Astrocyte (in vitro differentiated cells and primary cell): ENCODE measurements around the gene THADA. TPM values are rescaled to one million over a fixed set of nuclear protein-coding genes. Genes with fewer than 3 reads are reported as not detected.

Source experiments
- DNase-seq: peaks from one replicate; pipeline ENCODE4 v3.0.0-alpha.2; 2010; ENCODE audit warnings: low read depth
- FAIRE-seq: peaks from 2 replicates; lab custom pipeline; 2011; peaks lifted over from hg19 to GRCh38; lab: Jason Lieb, UNC
- H2AFZ ChIP-seq: 2 replicates; pipeline ENCODE4 v1.6.0; 2012; ENCODE audit warnings: low read depth, low read length, inconsistent platforms
- H3K27ac ChIP-seq: 2 replicates; pipeline ENCODE4 v1.5.1; 2011; ENCODE audit warnings: low read depth, low read length, inconsistent platforms
- H3K27me3 ChIP-seq: 2 replicates; pipeline ENCODE4 v1.6.0; 2011; ENCODE audit warnings: low read length, inconsistent platforms; ENCODE audit not compliant: insufficient read depth
- H3K36me3 ChIP-seq: 2 replicates; pipeline ENCODE4 v1.5.1; 2011; ENCODE audit warnings: low read length, inconsistent platforms; ENCODE audit not compliant: insufficient read depth
- H3K4me1 ChIP-seq: 2 replicates; pipeline ENCODE4 v1.5.1; 2011; ENCODE audit warnings: low read length, inconsistent platforms; ENCODE audit not compliant: insufficient read depth
- H3K4me2 ChIP-seq: 2 replicates; pipeline ENCODE4 v1.6.0; 2012; ENCODE audit warnings: low read length, inconsistent platforms
- H3K4me3 ChIP-seq: 2 replicates; pipeline ENCODE4 v1.5.1; 2011; ENCODE audit warnings: low read depth, mild to moderate bottlenecking, low read length, inconsistent platforms; ENCODE audit not compliant: insufficient read depth
- H3K79me2 ChIP-seq: 2 replicates; pipeline ENCODE4 v1.6.0; 2012; ENCODE audit warnings: mild to moderate bottlenecking, low read length, inconsistent platforms; ENCODE audit not compliant: insufficient read depth
- H3K9ac ChIP-seq: 2 replicates; pipeline ENCODE4 v1.6.0; 2012; ENCODE audit warnings: mild to moderate bottlenecking, low read length, inconsistent platforms
- H3K9me3 ChIP-seq: 2 replicates; pipeline ENCODE4 v1.5.1; 2012; ENCODE audit warnings: low read depth, mild to moderate bottlenecking, low read length, inconsistent platforms; ENCODE audit not compliant: insufficient read depth
- H4K20me1 ChIP-seq: 2 replicates; pipeline ENCODE4 v1.6.0; 2012; ENCODE audit warnings: low read length, inconsistent platforms; ENCODE audit not compliant: insufficient read depth
- H3K27ac Mint-ChIP-seq: one replicate; pipeline ENCODE4 v1.8.0; 2021; ENCODE audit warnings: mild to moderate bottlenecking, mixed read lengths; ENCODE audit not compliant: unreplicated experiment
- H3K27me3 Mint-ChIP-seq: one replicate; pipeline ENCODE4 v1.8.0; 2021; ENCODE audit warnings: low read depth, mixed read lengths; ENCODE audit not compliant: unreplicated experiment
- H3K36me3 Mint-ChIP-seq: one replicate; pipeline ENCODE4 v1.8.0; 2021; ENCODE audit warnings: low read depth, mixed read lengths; ENCODE audit not compliant: unreplicated experiment
- H3K4me1 Mint-ChIP-seq: one replicate; pipeline ENCODE4 v1.8.0; 2021; ENCODE audit warnings: low read depth, mixed read lengths; ENCODE audit not compliant: unreplicated experiment
- H3K4me3 Mint-ChIP-seq: one replicate; pipeline ENCODE4 v1.8.0; 2021; ENCODE audit warnings: mild to moderate bottlenecking, moderate library complexity, mixed read lengths; ENCODE audit not compliant: unreplicated experiment
- H3K9me3 Mint-ChIP-seq: one replicate; pipeline ENCODE4 v1.8.0; 2021; ENCODE audit warnings: mild to moderate bottlenecking, mixed read lengths; ENCODE audit not compliant: unreplicated experiment
- CTCF ChIP-seq: IDR thresholded peaks from 2 replicates; pipeline ENCODE4 v1.5.1; 2011; ENCODE audit warnings: low read depth, mild to moderate bottlenecking, inconsistent platforms, low read length, moderate library complexity; ENCODE audit not compliant: insufficient read depth
- EZH2 ChIP-seq: IDR thresholded peaks from 2 replicates; pipeline ENCODE4 v1.6.1; 2012; ENCODE audit warnings: mild to moderate bottlenecking, low read length, inconsistent platforms; ENCODE audit not compliant: insufficient read depth
- total RNA-seq: library from RNA; stranded (reverse); gene quantifications from 2 replicates; pipeline ENCODE4 v1.2.1, GENCODE V29; 2021

The THADA gene
- total RNA-seq, 1 donor from 2014 or later, result 16.2 TPM

DNA sequence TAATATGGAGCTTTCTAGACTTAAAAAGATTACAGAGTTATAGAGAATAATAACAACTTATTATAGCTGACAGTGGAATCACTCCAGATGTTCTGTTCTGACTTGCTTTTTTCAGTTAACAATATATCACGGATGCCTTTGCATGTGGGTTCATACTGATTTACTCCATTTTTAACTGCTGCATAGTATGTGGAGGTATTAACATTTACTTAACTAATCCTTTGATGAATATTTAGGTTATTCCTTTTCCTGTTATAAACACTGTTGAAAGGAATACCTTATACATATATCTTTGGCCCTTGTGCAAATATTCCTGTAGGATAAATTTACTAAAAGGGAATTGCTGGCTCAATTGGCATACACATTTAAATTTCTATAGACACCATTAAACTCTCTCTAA lies 336.3 kb downstream of the THADA start:
- no peak overlapping the region for H3K4me3 Mint-ChIP-seq
- no peak overlapping the region for H3K9ac ChIP-seq
- H3K9me3 ChIP-seq, result no peaks in the 10 kb centered on the region
- H3K36me3 Mint-ChIP-seq, result peaks cover 6% of the 10 kb centered on the region
- no peaks in the 10 kb centered on the region for H3K9me3 Mint-ChIP-seq
- peaks cover 25% of the 10 kb centered on the region for H3K4me1 Mint-ChIP-seq
- TF ChIP-seq EZH2, result no peak
- TF ChIP-seq CTCF, result no peak
- no peak overlapping the region for H3K4me3 ChIP-seq
- no peak overlapping the region for H3K27ac ChIP-seq
- peaks cover 3% of the 10 kb centered on the region for H3K36me3 ChIP-seq
- no peak overlapping the region for H3K4me2 ChIP-seq
- no peak for FAIRE-seq
- no peaks in the 10 kb centered on the region for H4K20me1 ChIP-seq
- no peaks in the 10 kb centered on the region for H3K79me2 ChIP-seq
- no peak overlapping the region for H2AFZ ChIP-seq
- no peaks in the 10 kb centered on the region for H3K27me3 ChIP-seq
- DNase-seq, result no peak
- H3K27ac Mint-ChIP-seq, result no peak overlapping the region
- H3K27me3 Mint-ChIP-seq, result no peaks in the 10 kb centered on the region
- peaks cover 8% of the 10 kb centered on the region for H3K4me1 ChIP-seq

DNA sequence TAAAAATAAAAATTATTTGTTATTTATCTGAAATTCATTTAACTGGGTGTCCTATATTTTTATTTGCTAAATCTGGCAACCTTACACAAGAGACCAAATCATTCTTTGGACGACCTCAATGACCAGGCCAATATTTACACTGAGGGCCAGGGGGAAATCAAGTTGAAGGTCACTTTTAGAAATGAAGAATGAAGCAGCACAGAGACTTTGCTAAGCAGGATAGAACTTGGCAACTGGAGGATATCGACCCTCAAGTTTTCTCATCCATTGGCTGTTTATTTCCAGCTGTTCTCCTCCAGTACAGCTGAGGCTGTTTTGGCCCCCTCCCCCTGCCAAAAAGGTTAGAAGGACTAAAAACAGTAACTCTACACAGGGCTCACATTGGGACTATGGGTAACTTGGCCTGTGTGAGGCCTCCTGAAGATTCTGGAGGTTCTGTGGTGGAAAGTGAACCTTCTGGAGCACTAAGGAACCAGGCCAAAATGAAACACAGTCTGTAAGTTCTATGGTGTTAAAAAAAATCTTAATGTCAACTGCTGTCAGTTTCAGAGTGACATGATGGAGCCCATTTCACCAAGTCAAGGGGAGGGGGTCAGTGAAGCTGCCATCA lies 337.2 kb downstream of the THADA start:
- Histone ChIP-seq H3K4me1 (peaks cover 8% of the 10 kb centered on the region), H3K4me3 (no peak overlapping the region), H3K4me2 (no peak overlapping the region), H2AFZ (no peak overlapping the region), H3K27ac (no peak overlapping the region), H3K27me3 (no peaks in the 10 kb centered on the region), H4K20me1 (no peaks in the 10 kb centered on the region), H3K79me2 (no peaks in the 10 kb centered on the region), H3K9me3 (no peaks in the 10 kb centered on the region), H3K9ac (no peak overlapping the region), H3K36me3 (peaks cover 3% of the 10 kb centered on the region)
- Mint-ChIP-seq H3K27ac (no peak overlapping the region), H3K36me3 (peaks cover 8% of the 10 kb centered on the region), H3K4me1 (peaks cover 24% of the 10 kb centered on the region), H3K27me3 (no peaks in the 10 kb centered on the region), H3K9me3 (no peaks in the 10 kb centered on the region), H3K4me3 (no peak overlapping the region)
- no peak for FAIRE-seq
- no peak for DNase-seq
- TF ChIP-seq EZH2 (no peak), CTCF (no peak)

- Mint-ChIP-seq H3K27me3 (no peaks in the 10 kb centered on the region), H3K4me3 (no peak overlapping the region), H3K27ac (peak overlapping the region; percentile 36), H3K4me1 (peaks cover 15% of the 10 kb centered on the region), H3K36me3 (peaks cover 6% of the 10 kb centered on the region), H3K9me3 (no peaks in the 10 kb centered on the region)
- TF ChIP-seq CTCF (no peak), EZH2 (no peak)
- Histone ChIP-seq H3K9me3 (no peaks in the 10 kb centered on the region), H3K27me3 (no peaks in the 10 kb centered on the region), H4K20me1 (no peaks in the 10 kb centered on the region), H3K9ac (no peak overlapping the region), H3K4me1 (peaks cover 17% of the 10 kb centered on the region), H3K4me3 (no peak overlapping the region), H3K79me2 (no peaks in the 10 kb centered on the region), H3K36me3 (peaks cover 3% of the 10 kb centered on the region), H3K4me2 (peak overlapping the region; percentile 20), H2AFZ (no peak overlapping the region), H3K27ac (no peak overlapping the region)
- FAIRE-seq (no peak), DNase-seq (peak; percentile 75)
Measured at GRCh38 chr2:43255296-43255910, 340.4 kb downstream of the THADA start.
